SW 1271 (cell line): Measurements from ENCODE around the gene PARP4.
"Not testable (repeated sequence)": the region's sequence is repeated elsewhere in the genome, so short reads cannot be mapped to it uniquely, and the experiment has no call there.

Experiments used
- DNase-seq, 2 experiments: peaks; one replicate each; lab custom pipeline; 2025; lab: John Stamatoyannopoulos, UW

PARP4 gene

GRCh38 chr13:24505756-24506155 is 6.8 kb downstream of the PARP4 start:
- DNase-seq, result no peak

- DNase-seq, result no peak
Observed at GRCh38 chr13:24505256-24505655, 7.3 kb downstream of the PARP4 start.

- DNase-seq, result no peak
Observed at GRCh38 chr13:24503379-24503696, 9.2 kb downstream of the PARP4 start.

- DNase-seq, result peak in 1 of 2 experiments; percentile 15
Observed at GRCh38 chr13:24502533-24503378, 9.8 kb downstream of the PARP4 start.

- DNase-seq, result no peak
Observed at GRCh38 chr13:24500977-24501376, 11.6 kb downstream of the PARP4 start.

- DNase-seq, result no peak
Observed at GRCh38 chr13:24497742-24498141, 14.8 kb downstream of the PARP4 start.

- DNase-seq, result not testable (repeated sequence)
Observed at GRCh38 chr13:24496295-24496694, 16.3 kb downstream of the PARP4 start.

GRCh38 chr13:24495151-24495729 is 17.3 kb downstream of the PARP4 start:
- no peak for DNase-seq

GRCh38 chr13:24493356-24493755 is 19.2 kb downstream of the PARP4 start:
- no peak for DNase-seq

GRCh38 chr13:24491845-24492244 is 20.7 kb downstream of the PARP4 start:
- DNase-seq, result no peak

- no peak for DNase-seq
Observed at GRCh38 chr13:24489721-24490120, 22.9 kb downstream of the PARP4 start.

GRCh38 chr13:24488092-24488491 is 24.5 kb downstream of the PARP4 start:
- not testable (repeated sequence) for DNase-seq

- not testable (repeated sequence) for DNase-seq
Observed at GRCh38 chr13:24486017-24486657, 26.4 kb downstream of the PARP4 start.

GRCh38 chr13:24473686-24474085 is 38.9 kb downstream of the PARP4 start:
- no peak for DNase-seq

GRCh38 chr13:24472129-24472528 is 40.4 kb downstream of the PARP4 start:
- DNase-seq, result not testable (repeated sequence)

GRCh38 chr13:24463078-24463477 is 49.5 kb downstream of the PARP4 start:
- DNase-seq, result no peak

- no peak for DNase-seq
Observed at GRCh38 chr13:24460256-24460655, 52.3 kb downstream of the PARP4 start.

GRCh38 chr13:24459726-24460125 is 52.9 kb downstream of the PARP4 start:
- no peak for DNase-seq

- DNase-seq, result no peak
Observed at GRCh38 chr13:24459234-24459633, 53.3 kb downstream of the PARP4 start.

GRCh38 chr13:24458736-24459135 is 53.8 kb downstream of the PARP4 start:
- no peak for DNase-seq

- DNase-seq, result no peak
Observed at GRCh38 chr13:24456396-24456795, 56.2 kb downstream of the PARP4 start.

GRCh38 chr13:24454056-24454455 is 58.5 kb downstream of the PARP4 start:
- DNase-seq, result no peak

- no peak for DNase-seq
Observed at GRCh38 chr13:24452044-24452443, 60.5 kb downstream of the PARP4 start.
